Cardiac ventricle fibroblast (primary cell): Measurements from ENCODE around the gene ELFN2. TPM values are rescaled to one million over a fixed set of nuclear protein-coding genes. Genes with fewer than 3 reads are reported as not detected.

Experiments
- total RNA-seq: library from RNA; depleted of rRNA; stranded (reverse); fragments of >200 nt; gene quantifications from 2 replicates; pipeline ENCODE4 v1.2.3, GENCODE V29; 2015

The ELFN2 gene, protein sequence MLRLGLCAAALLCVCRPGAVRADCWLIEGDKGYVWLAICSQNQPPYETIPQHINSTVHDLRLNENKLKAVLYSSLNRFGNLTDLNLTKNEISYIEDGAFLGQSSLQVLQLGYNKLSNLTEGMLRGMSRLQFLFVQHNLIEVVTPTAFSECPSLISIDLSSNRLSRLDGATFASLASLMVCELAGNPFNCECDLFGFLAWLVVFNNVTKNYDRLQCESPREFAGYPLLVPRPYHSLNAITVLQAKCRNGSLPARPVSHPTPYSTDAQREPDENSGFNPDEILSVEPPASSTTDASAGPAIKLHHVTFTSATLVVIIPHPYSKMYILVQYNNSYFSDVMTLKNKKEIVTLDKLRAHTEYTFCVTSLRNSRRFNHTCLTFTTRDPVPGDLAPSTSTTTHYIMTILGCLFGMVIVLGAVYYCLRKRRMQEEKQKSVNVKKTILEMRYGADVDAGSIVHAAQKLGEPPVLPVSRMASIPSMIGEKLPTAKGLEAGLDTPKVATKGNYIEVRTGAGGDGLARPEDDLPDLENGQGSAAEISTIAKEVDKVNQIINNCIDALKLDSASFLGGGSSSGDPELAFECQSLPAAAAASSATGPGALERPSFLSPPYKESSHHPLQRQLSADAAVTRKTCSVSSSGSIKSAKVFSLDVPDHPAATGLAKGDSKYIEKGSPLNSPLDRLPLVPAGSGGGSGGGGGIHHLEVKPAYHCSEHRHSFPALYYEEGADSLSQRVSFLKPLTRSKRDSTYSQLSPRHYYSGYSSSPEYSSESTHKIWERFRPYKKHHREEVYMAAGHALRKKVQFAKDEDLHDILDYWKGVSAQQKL
- total RNA-seq: 0.59 and 3.8 TPM in 2 replicates

DNA sequence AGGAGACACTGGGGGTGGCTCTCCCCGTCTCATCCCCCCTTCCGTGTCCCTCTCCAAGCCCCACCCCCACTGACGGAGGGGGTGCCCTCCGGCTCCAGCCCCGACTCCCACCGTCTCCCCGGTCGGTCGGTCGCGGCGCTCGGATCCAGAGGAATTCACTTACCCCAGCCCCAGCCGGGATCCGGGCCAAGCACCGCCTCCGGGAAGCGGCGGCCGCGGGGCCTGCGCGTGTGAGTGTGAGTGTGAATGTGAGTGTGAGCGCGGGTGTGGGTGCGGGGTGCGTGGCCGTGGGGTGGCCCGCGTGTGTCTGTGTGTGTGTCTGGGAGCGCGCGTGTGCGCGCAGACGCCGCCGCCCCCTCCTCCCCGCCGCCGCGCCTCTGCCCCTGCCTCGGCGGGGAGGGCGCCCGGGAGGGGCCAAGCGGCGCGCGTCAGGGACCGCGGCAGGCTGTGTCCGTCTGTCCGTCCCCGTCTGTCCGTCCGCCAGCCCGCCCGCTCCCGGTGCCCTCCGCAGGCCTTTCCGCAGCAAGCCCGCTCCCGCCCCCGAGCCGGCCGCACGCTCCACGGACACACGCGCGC lies at the start of gene ELFN2:
Gene ELFN2, minus strand, starts transcription at position 345 of the 576 bp plus-strand sequence. CDS start 51,945 bp downstream, outside the sequence.

Other genes with a start within 250 kb of the ELFN2 start
- gene C1QTNF6, start 239.2 kb downstream of the ELFN2 start, total RNA-seq: 35.8 and 35.9 TPM in 2 replicates
- not detected in 2 replicates for gene SSTR3, start 215.0 kb downstream of the ELFN2 start, total RNA-seq
- gene RAC2, start 183.2 kb downstream of the ELFN2 start, total RNA-seq: 54.1 and 55.0 TPM in 2 replicates
- 0.06 TPM in 1 of 2 replicates, not detected in the other for gene CYTH4, start 145.0 kb downstream of the ELFN2 start, total RNA-seq
- 0.24 and 1.1 TPM in 2 replicates for gene MFNG, start 58.9 kb upstream of the ELFN2 start, total RNA-seq
- gene CARD10, start 91.9 kb upstream of the ELFN2 start, total RNA-seq: 4.1 and 5.6 TPM in 2 replicates
- gene CDC42EP1, start 133.0 kb upstream of the ELFN2 start, total RNA-seq: 67.3 and 73.9 TPM in 2 replicates
- gene LGALS2, start 152.6 kb upstream of the ELFN2 start, total RNA-seq: not detected in 2 replicates
- gene GGA1, start 181.4 kb upstream of the ELFN2 start, total RNA-seq: 18.8 and 20.7 TPM in 2 replicates
- 14.5 and 16.0 TPM in 2 replicates for gene SH3BP1, start 212.2 kb upstream of the ELFN2 start, total RNA-seq
- gene PDXP, start 231.2 kb upstream of the ELFN2 start, total RNA-seq: 6.5 and 9.9 TPM in 2 replicates
- gene LGALS1, start 248.2 kb upstream of the ELFN2 start, total RNA-seq: 4,931 and 6,137 TPM in 2 replicates